ENCODE measurements around the gene B3GNT8.
A peak's percentile ranks its signal among the peaks of the same experiment; 100 is the strongest.

The B3GNT8 gene

GRCh38 chr19:41462497-41462896, 35.3 kb upstream of the B3GNT8 start:
- Histone ChIP-seq H3K9me3 (ENCODE audit: insufficient read depth, low read length) (no peaks in the 10 kb centered on the region), H3K27ac (ENCODE audit: low read length) (peak overlapping the region; percentile 99), H3K36me3 (replicated peaks; ENCODE audit: low read depth, low read length) (no peaks in the 10 kb centered on the region), H3K27me3 (ENCODE audit: low read depth, low read length) (peaks cover 7% of the 10 kb centered on the region; the same call in 1 of the 2 replicates), H4K20me1 (ENCODE audit: insufficient read depth, low read length) (no peaks in the 10 kb centered on the region), H3K4me1 (ENCODE audit: low read length) (peaks cover 36% of the 10 kb centered on the region), H3K9ac (ENCODE audit: low read length) (peak overlapping the region; percentile 89; the same call in 1 of the 2 replicates), H3K79me2 (ENCODE audit: low read length) (no peaks in the 10 kb centered on the region), H2AFZ (ENCODE audit: low read depth, low read length) (no peak overlapping the region), H3K4me3 (ENCODE audit: low read length) (peak overlapping the region; percentile 75; the same call in 1 of the 2 replicates), H3K4me2 (ENCODE audit: low read length) (peak overlapping the region; percentile 87)
- no peak for TF ChIP-seq EZH2phosphoT487 (IDR thresholded peaks at IDR 0.05; ENCODE audit: low read depth)
- TF ChIP-seq CTCF (IDR thresholded peaks at IDR 0.05; ENCODE audit: low read depth, low read length), result no peak

GRCh38 chr19:41457241-41457640, 30.1 kb upstream of the B3GNT8 start:
- H3K4me3 ChIP-seq (ENCODE audit: low read length), result peak overlapping the region; percentile 7; the same call in 1 of the 2 replicates
- H3K27ac ChIP-seq (ENCODE audit: low read length), result peak overlapping the region; percentile 11; the same call in 1 of the 2 replicates
- peak overlapping the region; percentile 43; the same call in 1 of the 2 replicates for H2AFZ ChIP-seq (ENCODE audit: low read depth, low read length)
- H3K27me3 ChIP-seq (ENCODE audit: low read depth, low read length), result no peaks in the 10 kb centered on the region
- H3K4me1 ChIP-seq (ENCODE audit: low read length), result peaks cover 26% of the 10 kb centered on the region
- no peaks in the 10 kb centered on the region for H4K20me1 ChIP-seq (ENCODE audit: insufficient read depth, low read length)
- H3K9ac ChIP-seq (ENCODE audit: low read length), result 0 out of 2 replicates have a peak overlapping the region, but pooled peaks have one; percentile 0
- H3K4me2 ChIP-seq (ENCODE audit: low read length), result peak overlapping the region; percentile 47
- no peaks in the 10 kb centered on the region for H3K79me2 ChIP-seq (ENCODE audit: low read length)
- H3K9me3 ChIP-seq (ENCODE audit: insufficient read depth, low read length), result peaks cover 4% of the 10 kb centered on the region; the same call in 1 of the 2 replicates
- H3K36me3 ChIP-seq (replicated peaks; ENCODE audit: low read depth, low read length), result no peaks in the 10 kb centered on the region
- TF ChIP-seq EZH2phosphoT487 (IDR thresholded peaks at IDR 0.05; ENCODE audit: low read depth) (no peak), CTCF (IDR thresholded peaks at IDR 0.05; ENCODE audit: low read depth, low read length) (no peak)

GRCh38 chr19:41456342-41456918, 29.3 kb upstream of the B3GNT8 start:
- H3K27ac ChIP-seq (ENCODE audit: low read length), result no peak overlapping the region

More at GRCh38 chr19:41456342-41456918, 29.3 kb upstream of the B3GNT8 start:
- Histone ChIP-seq H3K4me3 (ENCODE audit: low read length) (no peak overlapping the region), H3K79me2 (ENCODE audit: low read length) (no peaks in the 10 kb centered on the region), H3K9ac (ENCODE audit: low read length) (no peak overlapping the region), H3K36me3 (replicated peaks; ENCODE audit: low read depth, low read length) (no peaks in the 10 kb centered on the region), H4K20me1 (ENCODE audit: insufficient read depth, low read length) (no peaks in the 10 kb centered on the region), H2AFZ (ENCODE audit: low read depth, low read length) (no peak overlapping the region), H3K4me2 (ENCODE audit: low read length) (0 out of 2 replicates have a peak overlapping the region, but pooled peaks have one; percentile 47), H3K9me3 (ENCODE audit: insufficient read depth, low read length) (peaks cover 4% of the 10 kb centered on the region; the same call in 1 of the 2 replicates), H3K4me1 (ENCODE audit: low read length) (peaks cover 23% of the 10 kb centered on the region), H3K27me3 (ENCODE audit: low read depth, low read length) (no peaks in the 10 kb centered on the region)
- TF ChIP-seq EZH2phosphoT487 (IDR thresholded peaks at IDR 0.05; ENCODE audit: low read depth), result no peak
- no peak for TF ChIP-seq CTCF (IDR thresholded peaks at IDR 0.05; ENCODE audit: low read depth, low read length)

All from OCI-LY3 (cell line).